HepG2 (cell line): ENCODE results near the gene TVP23A. TPM values are rescaled to one million over a fixed set of nuclear protein-coding genes. Genes with fewer than 3 reads are reported as not detected.
"Not testable (repeated sequence)": the region's sequence is repeated elsewhere in the genome, so short reads cannot be mapped to it uniquely, and the experiment has no call there.

Experiments used
- ATAC-seq: fragments of 200-7000 bp; cut with Tn5 transposase; 3 replicates; pipeline ENCODE4 v1.9.1; 2020; ENCODE audit warnings: mild to moderate bottlenecking, moderate library complexity
- BruUV-seq: library from RNA; stranded (reverse); fragments of 400-500 nt; replicated peaks from 2 replicates; lab custom pipeline; 2021; lab: Mats Ljungman, UMichigan
- CTCF ChIA-PET: fragments of 300-600 bp; formaldehyde crosslinking; extraction: SDS; loops from one replicate; lab custom pipeline; 2021; ENCODE audit warnings: low total read pairs, inconsistent platforms, low intra/inter-chr PET ratio; lab: Yijun Ruan, JAX
- POLR2A ChIA-PET: fragments of 350-600 bp; sonication (Branson Sonifier 250); formaldehyde crosslinking; loops from one replicate; lab custom pipeline; 2020; ENCODE audit warnings: antibody characterized with exemption, inconsistent platforms; lab: Yijun Ruan, JAX
- DNase-seq: peaks from one replicate; pipeline ENCODE4 v3.0.0-alpha.2; 2015; ENCODE audit warnings: low spot score
- FAIRE-seq: peaks from 3 replicates; lab custom pipeline; 2011; peaks lifted over from hg19 to GRCh38; lab: Jason Lieb, UNC
- H2AFZ ChIP-seq: one replicate; pipeline ENCODE4 v1.6.1; 2011; ENCODE audit warnings: low read length, inconsistent platforms
- H3K27ac ChIP-seq: fragments of 300-600 bp; 3 replicates; pipeline ENCODE4 v1.8.0; 2011; ENCODE audit warnings: mixed run types, mild to moderate bottlenecking, mixed read lengths, low read length, inconsistent platforms; ENCODE audit not compliant: insufficient read depth; ENCODE audit errors: extremely low read length
- H3K27me3 ChIP-seq, 2 experiments: fragments of 200-600 bp in 1 of 2; 2 replicates in 1 of 2; 3 replicates in 1 of 2; pipeline versions ENCODE4 v1.6.0 to v1.8.0; 2011; ENCODE audit warnings: low read length in 2 of 2, mild to moderate bottlenecking in 2 of 2, moderate library complexity in 2 of 2, inconsistent platforms in 1 of 2; ENCODE audit not compliant: insufficient read depth in 2 of 2, control insufficient read depth in 1 of 2
- H3K36me3 ChIP-seq, 2 experiments: fragments of 200-600 bp in 1 of 2; replicated peaks in 1 of 2; 2 replicates in 1 of 2; 3 replicates in 1 of 2; pipeline versions ENCODE4 v1.5.1 to v1.8.0; 2011; ENCODE audit warnings: low read length in 2 of 2, inconsistent platforms in 1 of 2; ENCODE audit not compliant: insufficient read depth in 2 of 2, control insufficient read depth in 1 of 2
- H3K4me1 ChIP-seq: 2 replicates; pipeline ENCODE4 v1.5.1; 2012; ENCODE audit warnings: low read length, inconsistent platforms; ENCODE audit not compliant: insufficient read depth
- H3K4me2 ChIP-seq: 2 replicates; pipeline ENCODE4 v1.6.0; 2011; ENCODE audit warnings: low read depth, low read length, inconsistent platforms
- H3K4me3 ChIP-seq, 3 experiments: fragments of 200-600 bp in 1 of 3; sonication (generic), shearing (Covaris generic) in 1 of 3; replicated peaks in 1 of 3; 2 replicates each; pipeline ENCODE4 v1.5.1; 2011 to 2016; ENCODE audit warnings: low read length in 3 of 3, inconsistent platforms in 2 of 3, low read depth in 2 of 3, mild to moderate bottlenecking in 2 of 3, control low read depth in 1 of 3, mixed read lengths in 1 of 3; ENCODE audit not compliant: insufficient read depth in 1 of 3
- H3K79me2 ChIP-seq: one replicate; pipeline ENCODE4 v1.6.1; 2011; ENCODE audit warnings: low read length, inconsistent platforms; ENCODE audit not compliant: insufficient read depth
- H3K9ac ChIP-seq: 2 replicates; pipeline ENCODE4 v1.6.0; 2011; ENCODE audit warnings: mild to moderate bottlenecking, low read depth, low read length, inconsistent platforms; ENCODE audit not compliant: insufficient read depth
- H3K9me3 ChIP-seq: 2 replicates; pipeline ENCODE4 v1.5.1; 2012; ENCODE audit warnings: mild to moderate bottlenecking, low read length
- H4K20me1 ChIP-seq: 2 replicates; pipeline ENCODE4 v1.6.0; 2011; ENCODE audit warnings: inconsistent platforms, mild to moderate bottlenecking, low read length, moderate library complexity; ENCODE audit not compliant: insufficient read depth
- HNRNPK ChIP-seq: fragments of 200-400 bp; formaldehyde crosslinking; IDR thresholded peaks from 2 replicates; pipeline ENCODE4 v1.6.1; 2018; ENCODE audit warnings: low read length, low read depth, moderate library complexity, mild to moderate bottlenecking; ENCODE audit not compliant: poor library complexity, severe bottlenecking
- KDM2A ChIP-seq: sonication (generic); formaldehyde crosslinking; IDR thresholded peaks from 2 replicates; pipeline ENCODE4 v1.4.0; 2020; ENCODE audit warnings: low read depth, missing genetic modification reagents, borderline replicate concordance
- NFE2L1 ChIP-seq: sonication (generic); formaldehyde crosslinking; IDR thresholded peaks from 2 replicates; pipeline ENCODE4 v1.4.0; 2020; ENCODE audit warnings: missing genetic modification reagents, mild to moderate bottlenecking, borderline replicate concordance
- ZNF563 ChIP-seq: sonication (generic); formaldehyde crosslinking; IDR thresholded peaks from 2 replicates; pipeline ENCODE4 v1.8.0; 2022; ENCODE audit warnings: mild to moderate bottlenecking, moderate library complexity, missing genetic modification reagents
- WGBS: methylation state at CpG from one replicate; pipeline ENCODE4 v1.1.6; 2017; ENCODE audit warnings: low lambda C conversion rate; 5-methylcytosine and 5-hydroxymethylcytosine counted together
- in situ Hi-C: cut with HindIII; loops from 2 replicates; pipeline ENCODE4 v1.10.0; 2017; ENCODE audit warnings: low pct_unique_long_range_greater_than_20kb; ENCODE audit not compliant: extremely low pct_ligation_motif_present
- intact Hi-C: fragments of 100-400 bp; cut with micrococcal nuclease; formaldehyde crosslinking; loops from one replicate; pipeline ENCODE4 v1.10.0; 2022; ENCODE audit not compliant: unreplicated experiment
- polyA plus RNA-seq, 8 experiments: library from polyadenylated mRNA; depleted of rRNA in 3 of 8; stranded (reverse) in 7 of 8; unstranded in 1 of 8; fragments of >200 nt; fragmentation: Illumina TruSeq in 4 of 8; extraction: Trizol in 4 of 8; gene quantifications; 2 replicates each; pipeline versions ENCODE4 v1.2.1 to v1.2.3, GENCODE V29; 2011 to 2016; ENCODE audit warnings: low read depth in 4 of 8, missing spikeins in 1 of 8, mixed read lengths in 1 of 8; ENCODE audit not compliant: insufficient read depth in 1 of 8
- total RNA-seq, 5 experiments: library from RNA; depleted of rRNA; stranded (reverse); fragments of >200 nt; fragmentation: Illumina TruSeq; extraction: Trizol; gene quantifications; 2 replicates each; pipeline ENCODE4 v1.2.3, GENCODE V29; 2016; ENCODE audit warnings: low read depth in 1 of 5
- TF ChIP-seq, protein P1 (sequence below): sonication (generic); formaldehyde crosslinking; IDR thresholded peaks from 2 replicates; pipeline ENCODE4 v1.5.1; 2020; ENCODE audit warnings: missing genetic modification reagents, mild to moderate bottlenecking, borderline replicate concordance
- TF ChIP-seq, protein P2 (sequence below): sonication (generic); formaldehyde crosslinking; IDR thresholded peaks from 2 replicates; pipeline ENCODE4; 2020; ENCODE audit warnings: missing genetic modification reagents, mild to moderate bottlenecking, borderline replicate concordance

Gene TVP23A
- total and polyA plus RNA-seq, 2 of the 13 experiments (the other 11 are each of a cell fraction or from before 2014, with no cell fraction given) = not detected

DNA sequence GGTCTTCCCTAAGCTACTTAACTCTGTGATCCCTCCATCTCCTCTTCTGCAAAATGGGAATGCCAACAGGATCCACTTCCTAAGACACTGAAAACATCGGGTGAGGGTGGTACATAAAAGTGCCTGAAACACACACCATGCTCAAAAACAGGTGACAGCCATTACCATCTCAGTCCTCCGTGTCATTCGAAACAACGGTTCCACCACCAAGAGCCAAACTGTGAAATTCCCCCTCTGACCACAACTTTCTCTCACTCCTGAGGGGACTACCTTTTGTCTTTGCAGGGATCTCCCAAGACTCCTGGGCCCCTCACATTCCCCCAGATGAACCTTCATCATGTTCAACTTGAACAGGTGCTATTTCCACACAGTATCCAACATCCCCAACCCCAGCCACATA lies 38.0 kb downstream of the TVP23A start (continued):
- TF ChIP-seq, protein P1, sequence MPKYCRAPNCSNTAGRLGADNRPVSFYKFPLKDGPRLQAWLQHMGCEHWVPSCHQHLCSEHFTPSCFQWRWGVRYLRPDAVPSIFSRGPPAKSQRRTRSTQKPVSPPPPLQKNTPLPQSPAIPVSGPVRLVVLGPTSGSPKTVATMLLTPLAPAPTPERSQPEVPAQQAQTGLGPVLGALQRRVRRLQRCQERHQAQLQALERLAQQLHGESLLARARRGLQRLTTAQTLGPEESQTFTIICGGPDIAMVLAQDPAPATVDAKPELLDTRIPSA (CRISPR knock-in tag) = no peak
- TF ChIP-seq KDM2A (CRISPR knock-in tag) = no peak
- TF ChIP-seq, protein P2, sequence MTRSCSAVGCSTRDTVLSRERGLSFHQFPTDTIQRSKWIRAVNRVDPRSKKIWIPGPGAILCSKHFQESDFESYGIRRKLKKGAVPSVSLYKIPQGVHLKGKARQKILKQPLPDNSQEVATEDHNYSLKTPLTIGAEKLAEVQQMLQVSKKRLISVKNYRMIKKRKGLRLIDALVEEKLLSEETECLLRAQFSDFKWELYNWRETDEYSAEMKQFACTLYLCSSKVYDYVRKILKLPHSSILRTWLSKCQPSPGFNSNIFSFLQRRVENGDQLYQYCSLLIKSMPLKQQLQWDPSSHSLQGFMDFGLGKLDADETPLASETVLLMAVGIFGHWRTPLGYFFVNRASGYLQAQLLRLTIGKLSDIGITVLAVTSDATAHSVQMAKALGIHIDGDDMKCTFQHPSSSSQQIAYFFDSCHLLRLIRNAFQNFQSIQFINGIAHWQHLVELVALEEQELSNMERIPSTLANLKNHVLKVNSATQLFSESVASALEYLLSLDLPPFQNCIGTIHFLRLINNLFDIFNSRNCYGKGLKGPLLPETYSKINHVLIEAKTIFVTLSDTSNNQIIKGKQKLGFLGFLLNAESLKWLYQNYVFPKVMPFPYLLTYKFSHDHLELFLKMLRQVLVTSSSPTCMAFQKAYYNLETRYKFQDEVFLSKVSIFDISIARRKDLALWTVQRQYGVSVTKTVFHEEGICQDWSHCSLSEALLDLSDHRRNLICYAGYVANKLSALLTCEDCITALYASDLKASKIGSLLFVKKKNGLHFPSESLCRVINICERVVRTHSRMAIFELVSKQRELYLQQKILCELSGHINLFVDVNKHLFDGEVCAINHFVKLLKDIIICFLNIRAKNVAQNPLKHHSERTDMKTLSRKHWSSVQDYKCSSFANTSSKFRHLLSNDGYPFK (CRISPR knock-in tag) = no peak
- no peak for TF ChIP-seq ZNF563 (CRISPR knock-in tag)
- TF ChIP-seq NFE2L1 (CRISPR knock-in tag) = no peak
- TF ChIP-seq HNRNPK = no peak

DNA sequence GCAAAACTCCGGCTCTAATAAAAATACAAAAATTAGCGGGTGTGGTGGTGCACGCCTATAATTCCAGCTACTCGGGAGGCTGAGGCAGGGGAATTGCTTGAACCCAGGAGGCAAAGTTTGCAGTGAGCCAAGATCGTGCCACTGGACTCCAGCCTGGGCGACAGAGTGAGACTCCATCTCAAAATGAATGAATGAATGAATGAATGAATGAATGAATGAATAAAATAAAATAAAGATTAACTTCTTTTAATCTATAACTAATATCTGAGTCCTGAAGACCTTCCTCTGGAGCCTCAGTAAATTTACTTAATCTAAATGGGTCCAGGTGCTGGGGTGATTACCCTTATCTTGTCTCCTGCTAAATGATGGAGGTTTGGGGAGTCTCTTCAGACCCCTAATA lies 38.7 kb downstream of the TVP23A start:
- CTCF ChIA-PET, H3K36me3 ChIP-seq, H3K9ac ChIP-seq, H3K27ac ChIP-seq, ATAC-seq, DNase-seq, FAIRE-seq, H3K79me2 ChIP-seq, H4K20me1 ChIP-seq, H3K4me3 ChIP-seq, H3K9me3 ChIP-seq, in situ Hi-C loops, H2AFZ ChIP-seq, intact Hi-C loops, H3K4me2 ChIP-seq, H3K4me1 ChIP-seq, BruUV-seq: not testable (repeated sequence)
- H3K27me3 ChIP-seq = peaks cover 2 to 25% of the 10 kb centered on the region in 2 experiments; a peak in 4 of 5 replicates
- 64% methylated on average over 6 of the region's 6 CpGs for WGBS
- POLR2A ChIA-PET = interaction anchor here (1.8 kb wide), 1 partner anchor 36 kb away, joined by 4 read pairs; the partner anchor contains the start of gene NUBP1
